ENCODE data around the gene TSC1. TPM values are rescaled to one million over a fixed set of nuclear protein-coding genes. Genes with fewer than 3 reads are reported as not detected.

Gene TSC1
- total RNA-seq, 4 donors from 2014 or later = 36.4 to 155 (median 46.6) TPM

- 92% methylated on average over 8 of the region's 9 CpGs for WGBS
- Histone ChIP-seq H3K27ac (no peak overlapping the region), H3K9me3 (no peaks in the 10 kb centered on the region), H3K36me3 (no peaks in the 10 kb centered on the region), H3K4me3 (no peak overlapping the region), H3K27me3 (no peaks in the 10 kb centered on the region), H3K4me1 (peaks cover 20% of the 10 kb centered on the region)
- TF ChIP-seq CTCF (IDR thresholded peaks at IDR 0.05) (no peak), EP300 (IDR thresholded peaks at IDR 0.05) (no peak), POLR2A (IDR thresholded peaks at IDR 0.05) (no peak), POLR2AphosphoS5 (IDR thresholded peaks at IDR 0.05) (no peak)
- no peak for DNase-seq (ENCODE audit: low spot score in 2 of 2)
Observed at GRCh38 chr9:132869266-132869665, 75.2 kb downstream of the TSC1 start.

GRCh38 chr9:132866898-132867297, 77.5 kb downstream of the TSC1 start:
- H3K4me3 ChIP-seq = no peak overlapping the region
- H3K27ac ChIP-seq = no peak overlapping the region
- TF ChIP-seq EP300 (IDR thresholded peaks at IDR 0.05) = no peak
- no peak for TF ChIP-seq POLR2A (IDR thresholded peaks at IDR 0.05)
- no peak for TF ChIP-seq POLR2AphosphoS5 (IDR thresholded peaks at IDR 0.05)
- TF ChIP-seq CTCF (IDR thresholded peaks at IDR 0.05) = no peak
- peaks cover 20% of the 10 kb centered on the region for H3K4me1 ChIP-seq
- no peak for DNase-seq (ENCODE audit: low spot score in 2 of 2)
- no peaks in the 10 kb centered on the region for H3K27me3 ChIP-seq
- WGBS = 92% methylated on average over 8 of the region's 8 CpGs
- H3K9me3 ChIP-seq = no peaks in the 10 kb centered on the region
- H3K36me3 ChIP-seq = no peaks in the 10 kb centered on the region

DNA sequence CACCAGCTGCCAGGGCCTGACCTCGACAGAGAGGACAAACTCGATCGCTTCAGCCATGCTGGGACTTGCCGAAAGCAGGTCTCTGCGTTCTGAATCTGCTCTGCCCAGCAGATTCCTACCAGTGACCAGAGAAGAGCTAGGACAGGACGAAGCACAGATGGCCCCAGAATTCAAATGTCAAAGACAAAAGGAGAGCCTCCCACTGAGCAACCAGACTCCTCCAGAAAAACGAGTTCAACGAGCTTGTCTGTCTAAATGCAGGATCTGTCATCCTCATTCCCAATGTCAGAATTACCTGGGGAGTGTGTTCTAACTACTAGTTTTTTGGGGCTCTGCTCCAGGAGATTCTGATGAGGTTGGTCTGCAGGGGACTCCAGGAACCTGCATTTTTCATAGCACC, 79.7 kb downstream of the TSC1 start:
- 54% methylated on average over 8 of the region's 8 CpGs for WGBS
- TF ChIP-seq POLR2AphosphoS5 (IDR thresholded peaks at IDR 0.05) (no peak), EP300 (IDR thresholded peaks at IDR 0.05) (no peak), CTCF (IDR thresholded peaks at IDR 0.05) (no peak), POLR2A (IDR thresholded peaks at IDR 0.05) (no peak)
- Histone ChIP-seq H3K9me3 (no peaks in the 10 kb centered on the region), H3K27ac (no peak overlapping the region), H3K4me1 (peaks cover 5% of the 10 kb centered on the region), H3K36me3 (no peaks in the 10 kb centered on the region), H3K4me3 (no peak overlapping the region), H3K27me3 (no peaks in the 10 kb centered on the region)
- no peak for DNase-seq (ENCODE audit: low spot score in 2 of 2)

GRCh38 chr9:132864277-132864676, 80.1 kb downstream of the TSC1 start:
- Histone ChIP-seq H3K4me1 (peaks cover 5% of the 10 kb centered on the region), H3K36me3 (no peaks in the 10 kb centered on the region), H3K4me3 (no peak overlapping the region), H3K27ac (no peak overlapping the region), H3K27me3 (no peaks in the 10 kb centered on the region), H3K9me3 (no peaks in the 10 kb centered on the region)
- DNase-seq (ENCODE audit: low spot score in 2 of 2) = no peak
- TF ChIP-seq CTCF (IDR thresholded peaks at IDR 0.05) = no peak
- no peak for TF ChIP-seq EP300 (IDR thresholded peaks at IDR 0.05)
- WGBS = 78% methylated on average over 2 of the region's 2 CpGs

DNA sequence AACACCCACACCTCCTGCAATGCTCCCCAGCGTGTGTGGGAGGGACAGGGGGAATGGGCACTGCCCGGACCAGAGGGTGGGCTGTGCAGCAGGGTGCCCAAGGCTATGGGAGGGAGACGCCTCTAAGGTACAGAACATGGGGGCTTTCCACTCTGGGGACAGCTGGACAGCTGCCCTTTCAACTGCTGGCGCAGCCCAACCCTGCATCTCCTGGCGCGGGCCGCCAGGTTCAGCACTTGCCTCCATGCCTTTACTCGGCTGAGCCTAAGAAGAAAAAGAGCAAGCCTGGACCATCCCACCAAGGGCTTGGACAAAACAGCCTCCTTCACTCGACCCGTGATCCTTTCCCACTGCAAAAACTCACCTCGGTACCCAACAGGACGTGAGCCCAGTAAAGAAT, 81.3 kb downstream of the TSC1 start:
- TF ChIP-seq EP300 (IDR thresholded peaks at IDR 0.05) (no peak), POLR2AphosphoS5 (IDR thresholded peaks at IDR 0.05) (no peak), POLR2A (IDR thresholded peaks at IDR 0.05) (no peak), CTCF (IDR thresholded peaks at IDR 0.05) (no peak)
- DNase-seq (ENCODE audit: low spot score in 2 of 2) = no peak
- Histone ChIP-seq H3K27ac (no peak overlapping the region), H3K27me3 (no peaks in the 10 kb centered on the region), H3K4me3 (no peak overlapping the region), H3K9me3 (no peaks in the 10 kb centered on the region), H3K36me3 (no peaks in the 10 kb centered on the region), H3K4me1 (peaks cover 14% of the 10 kb centered on the region)
- WGBS = 85% methylated on average over 12 of the region's 12 CpGs

All from suprapubic skin (tissue), 4 donors.